Measurements from ENCODE around the gene CFDP1. TPM values are rescaled to one million over a fixed set of nuclear protein-coding genes. Genes with fewer than 3 reads are reported as not detected.

CFDP1 gene
- total RNA-seq, 3 donors from 2014 or later (not counting 1 experiment from before 2014, with no cell fraction given): 32.2 to 38.8 (median 32.3) TPM

GRCh38 chr16:75341564-75342307 lies 91.6 kb downstream of the CFDP1 start:
- H3K36me3 ChIP-seq (ENCODE audit: control insufficient read depth, insufficient read depth, low read length): peaks cover 2% of the 10 kb centered on the region
- no peaks in the 10 kb centered on the region for H3K9me3 ChIP-seq (ENCODE audit: control insufficient read depth, insufficient read depth, low read length)
- intact Hi-C loops (cut with micrococcal nuclease): no loop called here
- no peak overlapping the region for H3K4me3 ChIP-seq (ENCODE audit: low read length)
- 91% methylated on average over 4 of the region's 4 CpGs for WGBS (ENCODE audit: insufficient coverage)
- H3K27ac Mint-ChIP-seq: no peak overlapping the region
- no peak overlapping the region for H3K4me3 Mint-ChIP-seq
- no peak overlapping the region for H3K27ac ChIP-seq (ENCODE audit: low read length)
- peaks cover 6 to 14% of the 10 kb centered on the region in 2 donors for H3K27me3 Mint-ChIP-seq (ENCODE audit: low read depth in 2 of 2)
- no peaks in the 10 kb centered on the region for H3K4me1 ChIP-seq (ENCODE audit: control insufficient read depth, insufficient read depth, low read length)
- H3K4me1 Mint-ChIP-seq: peaks cover 0 to 6% of the 10 kb centered on the region in 2 donors
- H3K9me3 Mint-ChIP-seq: no peaks in the 10 kb centered on the region
- H3K27me3 ChIP-seq (ENCODE audit: control insufficient read depth, insufficient read depth, low read length): no peaks in the 10 kb centered on the region
- TF ChIP-seq CTCF (IDR thresholded peaks at IDR 0.05): no peak
- ATAC-seq (no peak), DNase-seq (no peak)
- H3K36me3 Mint-ChIP-seq: peaks cover 12% of the 10 kb centered on the region

GRCh38 chr16:75340741-75341491 lies 92.4 kb downstream of the CFDP1 start:
- Mint-ChIP-seq H3K4me1 (peaks cover 0 to 5% of the 10 kb centered on the region in 2 donors), H3K4me3 (no peak overlapping the region), H3K27ac (no peak overlapping the region), H3K27me3 (ENCODE audit: low read depth in 2 of 2) (peaks cover 6 to 17% of the 10 kb centered on the region in 2 donors), H3K36me3 (peaks cover 12% of the 10 kb centered on the region), H3K9me3 (no peaks in the 10 kb centered on the region)
- ATAC-seq: no peak
- H3K4me1 ChIP-seq (ENCODE audit: control insufficient read depth, insufficient read depth, low read length): no peaks in the 10 kb centered on the region
- peaks cover under 1% of the 10 kb centered on the region for H3K36me3 ChIP-seq (ENCODE audit: control insufficient read depth, insufficient read depth, low read length)
- no peak overlapping the region for H3K27ac ChIP-seq (ENCODE audit: low read length)
- 90% methylated on average over 2 of the region's 2 CpGs for WGBS (ENCODE audit: insufficient coverage)
- no peak for DNase-seq
- no peak for TF ChIP-seq CTCF (IDR thresholded peaks at IDR 0.05)
- H3K27me3 ChIP-seq (ENCODE audit: control insufficient read depth, insufficient read depth, low read length): no peaks in the 10 kb centered on the region
- no peaks in the 10 kb centered on the region for H3K9me3 ChIP-seq (ENCODE audit: control insufficient read depth, insufficient read depth, low read length)
- no peak overlapping the region for H3K4me3 ChIP-seq (ENCODE audit: low read length)
- intact Hi-C loops (cut with micrococcal nuclease): no loop called here

- 97% methylated on average over 5 of the region's 6 CpGs for WGBS (ENCODE audit: insufficient coverage)
- Mint-ChIP-seq H3K36me3 (peaks cover 12% of the 10 kb centered on the region), H3K4me1 (peaks cover 15 to 16% of the 10 kb centered on the region in 2 donors), H3K27ac (no peak overlapping the region), H3K9me3 (no peaks in the 10 kb centered on the region), H3K27me3 (ENCODE audit: low read depth in 2 of 2) (peaks cover 6 to 17% of the 10 kb centered on the region in 2 donors), H3K4me3 (no peak overlapping the region)
- peaks cover 11% of the 10 kb centered on the region for H3K4me1 ChIP-seq (ENCODE audit: control insufficient read depth, insufficient read depth, low read length)
- TF ChIP-seq CTCF (IDR thresholded peaks at IDR 0.05): no peak
- H3K9me3 ChIP-seq (ENCODE audit: control insufficient read depth, insufficient read depth, low read length): no peaks in the 10 kb centered on the region
- no peak overlapping the region for H3K4me3 ChIP-seq (ENCODE audit: low read length)
- H3K36me3 ChIP-seq (ENCODE audit: control insufficient read depth, insufficient read depth, low read length): no peaks in the 10 kb centered on the region
- no peak overlapping the region for H3K27ac ChIP-seq (ENCODE audit: low read length)
- intact Hi-C loops (cut with micrococcal nuclease): no loop called here
- no peaks in the 10 kb centered on the region for H3K27me3 ChIP-seq (ENCODE audit: control insufficient read depth, insufficient read depth, low read length)
- ATAC-seq (no peak), DNase-seq (no peak)
Measured at GRCh38 chr16:75337430-75337829, 95.9 kb downstream of the CFDP1 start.
